Neural progenitor cell (in vitro differentiated cells): ENCODE measurements around the gene NALCN. TPM values are rescaled to one million over a fixed set of nuclear protein-coding genes. Genes with fewer than 3 reads are reported as not detected.
A peak's percentile ranks its signal among the peaks of the same experiment; 100 is the strongest.

ENCODE experiments used
- DNase-seq: peaks from one replicate; pipeline ENCODE4 v3.0.0-alpha.2; 2016; ENCODE audit warnings: low spot score
- H2AFZ ChIP-seq: fragments of 200-600 bp; sonication (generic); replicated peaks from 2 replicates; pipeline ENCODE4 v1.6.1; 2016; ENCODE audit warnings: antibody characterized with exemption
- H3F3A ChIP-seq: fragments of 200-600 bp; sonication (generic); 2 replicates; pipeline ENCODE4 v1.6.1; 2016; ENCODE audit warnings: antibody characterized with exemption, low read depth
- H3K27ac ChIP-seq: fragments of 200-600 bp; sonication (generic); 2 replicates; pipeline ENCODE4 v1.5.1; 2016; ENCODE audit warnings: mild to moderate bottlenecking
- H3K27me3 ChIP-seq: fragments of 200-600 bp; sonication (generic); 2 replicates; pipeline ENCODE4 v1.6.1; 2016; ENCODE audit warnings: mild to moderate bottlenecking, moderate library complexity
- H3K36me3 ChIP-seq: fragments of 200-600 bp; sonication (generic); 2 replicates; pipeline ENCODE4 v1.5.1; 2016
- H3K4me1 ChIP-seq: fragments of 200-600 bp; sonication (generic); 2 replicates; pipeline ENCODE4 v1.6.1; 2016; ENCODE audit warnings: mixed run types
- H3K4me2 ChIP-seq: fragments of 200-600 bp; sonication (generic); 2 replicates; pipeline ENCODE4 v1.6.1; 2016
- H3K4me3 ChIP-seq: fragments of 200-600 bp; sonication (generic); 2 replicates; pipeline ENCODE4 v1.5.1; 2016
- H3K79me2 ChIP-seq: fragments of 200-600 bp; sonication (generic); 2 replicates; pipeline ENCODE4 v1.6.1; 2016; ENCODE audit warnings: low read depth
- H3K9ac ChIP-seq: fragments of 200-600 bp; sonication (generic); 2 replicates; pipeline ENCODE4 v1.6.1; 2016
- H3K9me3 ChIP-seq: fragments of 200-600 bp; sonication (generic); 2 replicates; pipeline ENCODE4 v1.5.1; 2016; ENCODE audit warnings: low read depth
- H4K20me1 ChIP-seq: fragments of 200-600 bp; sonication (generic); 2 replicates; pipeline ENCODE4 v1.6.1; 2016; ENCODE audit warnings: low read depth
- H3K27ac Mint-ChIP-seq: 3 replicates; pipeline ENCODE4 v1.8.0; 2021; ENCODE audit warnings: mixed read lengths
- H3K27me3 Mint-ChIP-seq: 2 replicates; pipeline ENCODE4 v1.8.0; 2022; ENCODE audit warnings: low read depth, mild to moderate bottlenecking, inconsistent platforms, moderate library complexity, mixed read lengths; ENCODE audit not compliant: insufficient read depth
- H3K36me3 Mint-ChIP-seq: 3 replicates; pipeline ENCODE4 v1.8.0; 2021; ENCODE audit warnings: mixed read lengths
- H3K4me1 Mint-ChIP-seq: 3 replicates; pipeline ENCODE4 v1.8.0; 2021; ENCODE audit warnings: mixed read lengths
- H3K4me3 Mint-ChIP-seq: 3 replicates; pipeline ENCODE4 v1.8.0; 2021; ENCODE audit warnings: mild to moderate bottlenecking, moderate library complexity, mixed read lengths
- H3K9me3 Mint-ChIP-seq: 3 replicates; pipeline ENCODE4 v1.8.0; 2020; ENCODE audit warnings: mixed read lengths
- EZH2 ChIP-seq: fragments of 200-600 bp; sonication (generic); IDR thresholded peaks from 2 replicates; pipeline ENCODE4 v1.6.1; 2017; ENCODE audit warnings: antibody characterized with exemption, mild to moderate bottlenecking, moderate library complexity
- EZH2phosphoT487 ChIP-seq: fragments of 200-600 bp; sonication (generic); IDR thresholded peaks from 2 replicates; pipeline ENCODE4 v1.6.1; 2017; ENCODE audit warnings: antibody characterized with exemption
- total RNA-seq: library from RNA; depleted of rRNA; stranded (reverse); fragments of >200 nt; gene quantifications from 2 replicates; pipeline ENCODE4 v1.2.3, GENCODE V29; 2015; ENCODE audit warnings: low replicate concordance
- TF ChIP-seq, protein P1 (sequence below): fragments of 200-600 bp; sonication (generic); IDR thresholded peaks from 2 replicates; pipeline ENCODE4 v1.5.1; 2017; ENCODE audit warnings: antibody characterized with exemption, mild to moderate bottlenecking

The NALCN gene
- total RNA-seq: 0.53 and 1.1 TPM in 2 replicates

DNA sequence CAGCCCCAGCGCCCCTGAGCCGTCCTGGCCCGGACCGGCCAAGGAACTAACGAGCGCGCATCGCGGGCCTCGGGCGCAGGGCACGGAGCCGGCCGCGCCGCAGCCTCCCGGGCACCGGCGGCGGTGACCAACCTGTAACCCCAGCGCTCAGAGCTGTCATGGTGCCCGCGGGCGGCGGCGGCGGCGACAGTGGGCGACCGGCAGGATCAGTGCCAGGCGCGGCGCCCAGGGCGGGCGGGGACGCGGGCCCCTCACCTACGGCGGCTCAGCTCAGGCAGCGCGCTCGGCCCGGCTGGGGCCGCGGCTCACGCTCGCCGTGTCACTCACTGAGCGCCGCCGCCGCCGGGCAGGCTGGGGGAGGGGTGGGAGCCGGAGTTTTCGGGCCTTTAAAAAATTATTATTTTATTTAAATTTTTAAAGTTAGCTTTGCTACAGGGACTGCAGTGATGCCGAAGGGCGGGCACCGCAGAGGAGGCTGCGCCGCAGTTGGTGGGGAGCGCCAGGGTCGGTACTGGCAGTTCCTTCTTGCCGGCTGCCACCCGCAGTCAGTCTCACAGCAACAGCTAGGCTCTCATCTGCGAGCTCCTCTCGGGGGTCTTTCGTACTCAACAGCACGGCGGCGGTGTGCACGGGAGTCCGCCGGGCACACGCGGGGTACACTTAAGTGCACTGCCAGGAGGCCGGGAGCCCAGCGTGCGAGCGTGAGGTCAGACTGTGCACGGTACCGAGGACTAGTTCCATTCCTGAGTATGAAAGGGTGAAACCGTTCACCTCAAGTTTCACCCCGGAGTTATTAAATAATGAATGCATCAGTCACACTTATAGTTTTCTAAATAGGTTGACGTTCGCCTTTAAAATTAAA is at the start of gene NALCN:
NALCN (minus strand) TSS at position 328 of the 862 bp plus-strand sequence. CDS start 17,382 bp downstream, outside the sequence.
- no peak within 1 kb of the TSS for H3K27ac ChIP-seq
- Mint-ChIP-seq H3K4me3 (peak within 1 kb of the TSS; percentile 89), H3K27ac (no peak within 1 kb of the TSS), H3K4me1 (no peaks in the 10 kb centered on the region), H3K36me3 (no peaks in the 10 kb centered on the region), H3K9me3 (peaks cover 2% of the 10 kb centered on the region), H3K27me3 (peaks cover 21% of the 10 kb centered on the region)
- TF ChIP-seq EZH2 (peak; percentile 13), EZH2phosphoT487 (no peak)
- TF ChIP-seq, protein P1, sequence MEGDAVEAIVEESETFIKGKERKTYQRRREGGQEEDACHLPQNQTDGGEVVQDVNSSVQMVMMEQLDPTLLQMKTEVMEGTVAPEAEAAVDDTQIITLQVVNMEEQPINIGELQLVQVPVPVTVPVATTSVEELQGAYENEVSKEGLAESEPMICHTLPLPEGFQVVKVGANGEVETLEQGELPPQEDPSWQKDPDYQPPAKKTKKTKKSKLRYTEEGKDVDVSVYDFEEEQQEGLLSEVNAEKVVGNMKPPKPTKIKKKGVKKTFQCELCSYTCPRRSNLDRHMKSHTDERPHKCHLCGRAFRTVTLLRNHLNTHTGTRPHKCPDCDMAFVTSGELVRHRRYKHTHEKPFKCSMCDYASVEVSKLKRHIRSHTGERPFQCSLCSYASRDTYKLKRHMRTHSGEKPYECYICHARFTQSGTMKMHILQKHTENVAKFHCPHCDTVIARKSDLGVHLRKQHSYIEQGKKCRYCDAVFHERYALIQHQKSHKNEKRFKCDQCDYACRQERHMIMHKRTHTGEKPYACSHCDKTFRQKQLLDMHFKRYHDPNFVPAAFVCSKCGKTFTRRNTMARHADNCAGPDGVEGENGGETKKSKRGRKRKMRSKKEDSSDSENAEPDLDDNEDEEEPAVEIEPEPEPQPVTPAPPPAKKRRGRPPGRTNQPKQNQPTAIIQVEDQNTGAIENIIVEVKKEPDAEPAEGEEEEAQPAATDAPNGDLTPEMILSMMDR: no peak
- DNase-seq: peak; percentile 71
- H4K20me1 ChIP-seq: no peaks in the 10 kb centered on the region
- no peaks in the 10 kb centered on the region for H3F3A ChIP-seq
- peaks cover 50% of the 10 kb centered on the region for H3K27me3 ChIP-seq
- H3K36me3 ChIP-seq: no peaks in the 10 kb centered on the region
- H3K4me2 ChIP-seq: peak within 1 kb of the TSS; percentile 88
- no peaks in the 10 kb centered on the region for H3K79me2 ChIP-seq
- H2AFZ ChIP-seq: peak within 1 kb of the TSS; percentile 88
- no peak within 1 kb of the TSS for H3K9ac ChIP-seq
- peaks cover 5% of the 10 kb centered on the region for H3K4me1 ChIP-seq
- H3K4me3 ChIP-seq: peak within 1 kb of the TSS; percentile 58
- H3K9me3 ChIP-seq: no peaks in the 10 kb centered on the region

DNA sequence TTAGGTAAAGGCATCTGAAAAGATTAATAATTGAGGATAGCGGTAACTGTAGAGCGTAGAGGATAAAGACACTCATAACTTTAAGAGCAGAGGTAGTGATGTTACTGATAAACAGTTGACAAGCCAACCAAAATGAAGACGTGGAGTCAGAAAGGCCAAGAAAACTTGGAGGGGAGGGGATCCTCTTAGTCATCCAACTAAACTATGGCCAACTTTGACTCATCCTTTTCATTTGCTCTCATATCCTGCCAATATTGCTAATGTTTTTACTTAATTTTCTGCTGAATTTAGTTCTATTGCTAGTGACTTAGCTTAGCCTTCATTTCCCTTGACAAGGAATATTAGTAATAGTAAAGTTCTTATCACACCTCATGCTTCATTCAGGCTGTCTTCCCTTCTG is 49.6 kb upstream of the NALCN start:
- Histone ChIP-seq H3K4me3 (no peak overlapping the region), H3K27me3 (no peaks in the 10 kb centered on the region), H3K4me1 (peaks cover 9% of the 10 kb centered on the region), H3F3A (no peaks in the 10 kb centered on the region), H4K20me1 (no peaks in the 10 kb centered on the region), H3K4me2 (no peak overlapping the region), H3K36me3 (no peaks in the 10 kb centered on the region), H3K27ac (no peak overlapping the region), H3K9ac (no peak overlapping the region), H2AFZ (no peak overlapping the region), H3K9me3 (no peaks in the 10 kb centered on the region), H3K79me2 (no peaks in the 10 kb centered on the region)
- Mint-ChIP-seq H3K4me1 (no peaks in the 10 kb centered on the region), H3K36me3 (no peaks in the 10 kb centered on the region), H3K27me3 (no peaks in the 10 kb centered on the region), H3K4me3 (no peak overlapping the region), H3K9me3 (no peaks in the 10 kb centered on the region), H3K27ac (no peak overlapping the region)
- DNase-seq: no peak
- TF ChIP-seq EZH2: no peak
- no peak for TF ChIP-seq EZH2phosphoT487
- TF ChIP-seq, protein P1: no peak

DNA sequence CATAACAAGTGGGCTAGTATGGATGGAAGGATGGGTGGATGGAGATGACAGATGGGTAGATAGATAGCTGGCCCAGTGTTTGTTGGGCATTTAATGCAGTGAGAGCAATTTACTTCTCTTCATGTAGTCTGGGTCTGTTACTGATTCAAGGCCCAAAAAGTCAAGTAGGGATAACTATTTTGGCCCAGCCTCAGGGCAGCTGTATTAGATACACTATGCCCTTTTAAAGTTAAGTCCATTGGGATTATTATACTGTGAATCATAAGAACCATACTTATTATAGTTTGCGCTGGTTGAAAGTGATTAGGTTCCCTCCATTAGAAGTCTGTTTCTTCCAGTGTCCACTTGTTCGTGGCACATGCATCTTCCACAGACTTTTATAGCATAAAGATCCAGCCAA is 40.9 kb upstream of the NALCN start:
- Histone ChIP-seq H3K9me3 (no peaks in the 10 kb centered on the region), H3K79me2 (no peaks in the 10 kb centered on the region), H3K27ac (no peak overlapping the region), H3K27me3 (no peaks in the 10 kb centered on the region), H3K9ac (no peak overlapping the region), H3K4me1 (no peaks in the 10 kb centered on the region), H3F3A (no peaks in the 10 kb centered on the region), H3K4me2 (no peak overlapping the region), H3K4me3 (no peak overlapping the region), H3K36me3 (no peaks in the 10 kb centered on the region), H2AFZ (no peak overlapping the region), H4K20me1 (no peaks in the 10 kb centered on the region)
- Mint-ChIP-seq H3K27ac (no peak overlapping the region), H3K9me3 (no peaks in the 10 kb centered on the region), H3K36me3 (no peaks in the 10 kb centered on the region), H3K27me3 (no peaks in the 10 kb centered on the region), H3K4me3 (no peak overlapping the region), H3K4me1 (peaks cover 2% of the 10 kb centered on the region)
- TF ChIP-seq EZH2: no peak
- TF ChIP-seq, protein P1: no peak
- TF ChIP-seq EZH2phosphoT487: no peak
- no peak for DNase-seq
